Measurements from ENCODE around the gene DSTN.
A peak's percentile ranks its signal among the peaks of the same experiment; 100 is the strongest.

The DSTN gene

DNA sequence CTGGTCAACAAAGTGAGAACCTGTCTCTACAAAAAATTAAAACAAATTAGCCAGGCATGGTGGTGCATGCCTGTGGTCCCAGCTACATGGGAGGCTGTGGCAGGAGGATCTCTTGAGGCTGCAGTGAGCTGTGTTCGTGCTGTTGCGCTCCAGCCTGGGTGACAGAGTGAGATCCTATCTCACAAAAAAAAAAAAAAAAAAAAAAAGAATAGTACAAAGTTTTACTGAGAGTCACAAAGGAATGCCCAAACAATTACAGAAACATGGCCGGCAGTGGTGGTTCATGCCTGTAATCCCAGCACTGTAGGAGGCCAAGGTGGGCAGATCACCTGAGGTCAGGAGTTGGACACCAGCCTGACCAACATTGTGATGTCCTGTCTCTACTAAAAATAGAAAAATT, 14.8 kb upstream of the DSTN start:
- DNase-seq, result no peak

DNA sequence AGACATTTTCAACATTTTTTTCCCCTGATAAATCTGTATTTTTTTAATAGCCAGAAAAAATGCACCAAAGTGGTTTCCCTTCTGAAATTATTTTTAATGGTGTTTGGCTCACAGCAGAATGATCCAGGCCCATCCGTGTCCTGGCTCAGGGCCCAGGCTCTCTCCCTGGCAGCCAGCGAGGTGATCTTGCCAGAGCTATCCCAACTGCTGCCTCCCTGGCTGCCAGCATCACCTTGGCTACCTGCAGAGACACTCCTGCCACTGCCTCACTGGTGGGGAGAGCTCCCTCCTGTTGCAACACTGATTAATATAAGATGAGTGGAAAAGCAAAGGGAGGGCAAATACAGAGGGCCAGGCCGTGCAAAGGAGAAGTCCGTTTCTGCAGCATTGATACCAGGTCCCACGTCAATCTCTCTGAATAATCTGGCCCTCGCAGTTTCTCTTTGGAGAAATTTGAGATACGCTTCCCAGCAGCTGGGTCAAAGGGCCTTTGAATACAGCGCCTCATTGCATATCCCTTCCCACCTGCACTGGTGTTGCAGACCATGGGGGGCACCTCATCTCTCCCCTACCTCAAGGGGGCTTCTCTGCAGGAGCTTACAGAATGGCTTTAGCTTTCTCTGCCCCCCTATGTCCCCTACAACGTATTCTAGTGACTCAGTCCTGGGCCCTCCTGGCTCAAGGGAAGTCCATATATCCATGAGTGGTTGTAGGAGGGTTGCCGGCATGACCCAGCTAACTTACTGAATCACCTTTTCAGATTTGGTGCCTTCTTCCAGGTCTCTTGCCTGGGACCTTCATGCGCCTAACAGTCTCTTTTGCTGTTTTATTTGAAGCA, 12.8 kb upstream of the DSTN start:
- peak; percentile 84 for DNase-seq

DNA sequence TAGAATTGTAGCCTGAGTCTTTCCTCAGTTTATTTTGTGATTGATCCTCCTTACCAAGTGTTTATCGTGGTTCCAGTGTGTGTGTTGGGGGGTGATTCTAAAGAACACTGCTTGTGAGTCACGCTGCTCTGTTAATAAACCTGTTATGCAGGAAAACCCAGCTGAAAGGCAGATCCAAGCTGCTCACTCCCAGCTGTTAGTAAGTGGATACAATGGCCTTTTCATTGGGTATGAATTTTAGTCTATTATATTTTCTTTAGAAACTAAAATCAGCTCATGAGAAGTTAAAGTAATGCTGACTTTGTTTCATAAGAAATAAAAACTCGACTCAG, 12.2 kb upstream of the DSTN start:
- no peak for DNase-seq

DNA sequence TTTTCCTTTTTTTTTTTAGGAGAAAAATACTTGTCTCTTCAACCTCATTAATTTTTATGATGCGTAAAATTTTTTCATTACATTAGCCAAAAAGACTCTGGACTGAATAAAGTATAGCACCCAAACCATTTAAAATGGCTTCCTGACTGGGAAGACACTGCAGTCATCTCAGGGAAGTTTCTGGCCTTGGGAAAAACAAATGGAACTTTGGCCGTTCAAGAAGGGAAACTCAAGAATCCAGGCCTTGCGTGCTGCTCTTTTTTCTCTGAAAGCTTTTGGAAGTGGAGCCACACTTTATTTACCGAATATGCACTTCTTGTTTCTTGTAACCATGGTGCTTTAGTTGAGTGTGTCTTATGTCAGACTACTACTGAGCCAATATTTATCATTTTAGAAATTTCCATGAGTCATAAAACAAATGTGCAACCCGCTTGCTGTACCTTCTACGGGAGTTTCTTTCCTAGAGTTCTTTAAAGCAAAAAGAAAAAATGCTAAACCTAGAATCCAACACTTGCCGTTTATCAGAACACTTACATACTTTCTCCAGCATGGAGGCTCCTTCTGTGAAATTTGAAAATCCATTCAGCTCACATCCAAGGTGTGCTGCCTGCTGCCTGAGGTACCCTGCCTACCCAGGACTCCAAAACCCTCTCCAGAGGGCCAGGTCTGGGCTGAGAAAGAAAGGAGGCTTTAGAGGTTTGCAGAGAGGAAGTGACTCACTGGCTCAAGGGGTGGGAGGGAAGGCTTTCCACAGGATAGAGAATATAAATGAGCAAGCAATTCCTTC, 11.5 kb upstream of the DSTN start:
- DNase-seq, result peak; percentile 72

DNA sequence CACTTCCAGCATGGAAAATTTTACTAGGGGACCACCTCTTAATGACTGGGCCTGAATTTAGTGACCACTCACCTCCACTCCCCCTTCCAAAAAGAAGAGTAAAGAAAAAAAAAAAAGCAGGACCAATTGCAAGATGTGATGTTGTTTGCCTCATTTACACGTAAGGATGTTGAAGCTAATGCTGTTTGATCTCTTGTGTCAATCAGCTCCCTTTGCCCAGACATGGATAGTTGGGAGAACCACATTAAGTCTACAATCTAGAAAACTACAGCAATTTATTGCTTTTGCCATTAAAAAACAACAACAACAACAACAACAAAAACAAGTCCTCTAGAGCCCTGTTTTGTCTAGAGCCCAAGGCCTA, 11.0 kb upstream of the DSTN start:
- DNase-seq, result no peak

DNA sequence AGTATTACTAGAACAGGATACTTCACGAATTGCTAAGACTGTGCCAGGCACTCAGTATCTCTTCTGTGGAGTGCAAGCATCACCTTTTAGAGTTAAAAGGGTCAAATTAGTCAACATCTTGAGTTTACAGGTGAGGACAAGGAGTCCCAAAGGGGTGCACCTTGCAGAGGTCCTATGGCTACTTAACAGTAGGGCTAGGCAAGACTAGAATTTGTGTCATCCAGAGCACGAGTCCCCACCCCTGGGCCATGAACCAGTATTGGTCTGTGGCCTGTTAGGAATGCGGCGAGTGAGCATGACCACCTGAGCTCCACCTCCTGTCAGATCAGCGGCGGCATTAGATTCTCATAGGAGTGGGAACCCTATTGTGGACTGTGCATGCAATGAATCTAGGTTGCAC, 10.5 kb upstream of the DSTN start:
- DNase-seq, result no peak

DNA sequence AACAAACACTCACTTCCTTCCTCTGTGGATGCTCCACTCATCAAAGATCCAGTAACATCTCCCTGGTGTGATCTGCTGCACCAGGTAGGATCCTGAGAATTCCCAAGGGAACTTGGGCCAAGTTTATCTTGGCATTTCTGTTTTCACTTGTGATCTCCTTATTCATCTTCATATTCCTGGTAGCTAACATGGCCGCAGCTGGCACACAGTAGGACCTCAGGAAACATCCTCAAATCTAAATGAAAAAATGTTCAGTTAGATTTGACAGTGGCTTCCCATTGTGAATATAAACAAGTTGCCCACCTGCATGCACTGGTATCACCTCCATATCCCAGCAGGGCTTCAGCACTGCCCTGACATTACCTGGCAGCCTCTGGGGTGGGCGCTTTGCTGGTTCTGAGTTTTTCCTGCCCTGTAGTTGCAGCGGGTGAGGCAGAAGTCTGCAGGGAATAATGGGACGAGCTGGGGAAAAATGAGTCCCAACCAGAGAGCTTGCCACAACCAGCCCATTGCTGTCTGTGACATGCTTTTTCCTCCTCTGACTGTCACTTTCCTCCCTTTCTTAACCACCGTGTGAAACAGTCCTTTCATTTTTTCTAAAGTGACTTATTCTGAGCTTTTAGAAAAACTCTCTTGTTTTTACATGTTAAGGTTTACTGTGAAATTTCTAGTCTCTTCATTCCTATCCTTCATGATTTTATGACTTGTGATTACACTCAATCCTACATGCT, 9.4 kb upstream of the DSTN start:
- no peak for DNase-seq

DNA sequence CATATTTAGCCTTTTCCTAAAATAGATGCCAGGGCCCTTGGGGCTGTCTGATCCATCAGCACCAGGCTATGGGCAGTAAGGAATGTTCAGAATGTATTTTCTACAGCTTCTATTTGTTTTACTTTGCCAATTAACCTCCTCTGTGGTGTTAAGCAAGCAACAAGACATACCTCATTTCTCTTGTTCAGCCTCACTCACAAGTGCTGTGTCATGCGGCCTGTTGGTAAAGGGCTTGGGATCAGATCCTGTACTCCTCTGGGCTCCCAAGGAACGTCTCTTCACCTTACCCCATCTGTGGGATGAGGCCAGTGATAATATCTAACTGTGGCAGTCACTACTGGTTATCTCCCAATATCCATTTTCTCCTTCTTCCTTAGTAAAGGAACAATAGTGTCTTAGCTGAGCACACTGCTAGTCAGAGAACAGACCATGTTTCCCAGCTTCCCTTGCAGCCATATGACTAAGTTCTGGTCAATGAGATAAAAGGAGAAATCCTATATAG, 7.0 kb upstream of the DSTN start:
- DNase-seq, result no peak

DNA sequence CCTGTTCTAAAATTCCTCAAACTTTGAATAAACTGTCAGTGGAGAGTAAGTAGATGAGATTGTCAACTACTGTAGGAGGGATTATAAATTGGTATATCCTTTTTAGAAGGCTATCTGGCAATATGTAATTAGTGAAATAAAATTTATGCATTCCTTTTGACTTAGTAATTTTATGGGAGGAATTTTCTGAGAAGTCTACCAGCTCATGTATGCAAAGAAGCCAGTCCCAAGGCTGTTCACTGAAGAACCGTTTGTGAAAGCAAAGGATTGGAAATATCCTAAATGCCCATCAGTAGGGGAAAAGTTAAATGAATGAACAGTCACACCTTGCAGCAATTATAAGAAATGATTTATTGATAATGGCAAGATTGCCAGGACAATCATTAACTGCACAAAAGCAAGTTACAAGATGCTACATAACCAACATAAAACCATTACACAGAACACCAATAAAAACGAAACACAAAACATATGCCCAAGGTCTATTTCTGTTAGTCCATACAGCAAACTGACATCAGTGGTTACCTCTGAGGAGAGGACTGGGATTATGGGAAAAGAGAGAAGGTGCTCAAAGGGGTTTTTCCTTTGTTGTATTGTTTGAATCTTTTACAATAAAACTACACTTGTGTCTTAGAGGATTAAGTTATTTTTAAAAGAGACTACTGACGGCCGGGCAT, 4.6 kb upstream of the DSTN start:
- DNase-seq, result no peak

DNA sequence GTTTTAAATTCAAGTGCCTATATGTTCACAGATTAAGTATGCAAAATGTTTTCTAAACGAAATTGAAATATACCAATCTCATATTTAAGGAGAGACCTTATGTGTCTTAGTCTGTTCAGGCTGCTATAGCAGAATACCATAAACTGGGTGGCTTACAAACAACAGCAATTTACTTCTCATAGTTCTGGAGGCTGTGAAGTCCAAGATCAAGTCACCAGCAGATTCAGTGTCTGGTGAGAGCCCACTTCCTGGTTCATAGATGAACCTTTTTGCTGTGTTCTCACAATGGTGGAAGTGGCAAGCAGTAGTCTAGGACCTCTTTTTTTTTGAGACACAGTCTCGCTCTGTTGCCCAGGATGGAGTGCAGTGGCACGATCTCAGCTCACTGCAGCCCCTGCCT, 3.5 kb upstream of the DSTN start:
- no peak for DNase-seq

DNA sequence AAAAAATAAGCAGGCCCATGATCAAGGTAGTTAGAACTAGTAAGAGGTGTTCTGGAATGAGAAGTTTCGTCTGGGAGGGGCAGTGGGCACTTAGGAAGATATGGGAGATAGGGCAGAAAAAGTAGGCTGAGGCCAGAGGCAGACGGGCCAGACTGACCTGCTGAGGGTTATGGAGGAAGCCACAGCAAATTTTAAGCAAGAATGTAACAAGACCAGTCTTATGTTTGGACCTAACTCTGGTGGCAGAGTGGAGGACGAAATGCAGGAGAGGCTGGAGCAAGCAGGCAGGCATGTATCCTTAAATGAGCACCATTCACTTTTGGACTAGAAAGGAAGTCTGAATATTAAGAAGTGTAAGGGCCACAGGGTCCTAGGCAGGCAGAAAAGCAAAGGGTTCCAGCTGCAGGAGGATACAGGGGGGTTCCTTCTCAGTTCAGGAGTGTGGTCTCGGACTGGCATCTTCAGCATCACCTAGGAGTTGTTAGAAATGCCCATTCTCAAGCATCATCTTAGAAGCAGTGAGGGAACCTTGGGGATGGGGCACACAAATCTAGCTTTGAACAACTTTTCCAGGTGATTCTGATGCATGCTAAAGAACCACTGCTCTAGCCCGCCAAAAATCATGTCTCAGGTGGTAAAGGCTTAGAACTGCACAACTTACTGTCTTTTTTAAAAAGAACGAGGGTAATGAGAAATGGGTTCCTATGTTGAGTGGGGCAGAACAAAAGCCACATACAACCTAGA, 1.7 kb upstream of the DSTN start:
- DNase-seq, result no peak

DNA sequence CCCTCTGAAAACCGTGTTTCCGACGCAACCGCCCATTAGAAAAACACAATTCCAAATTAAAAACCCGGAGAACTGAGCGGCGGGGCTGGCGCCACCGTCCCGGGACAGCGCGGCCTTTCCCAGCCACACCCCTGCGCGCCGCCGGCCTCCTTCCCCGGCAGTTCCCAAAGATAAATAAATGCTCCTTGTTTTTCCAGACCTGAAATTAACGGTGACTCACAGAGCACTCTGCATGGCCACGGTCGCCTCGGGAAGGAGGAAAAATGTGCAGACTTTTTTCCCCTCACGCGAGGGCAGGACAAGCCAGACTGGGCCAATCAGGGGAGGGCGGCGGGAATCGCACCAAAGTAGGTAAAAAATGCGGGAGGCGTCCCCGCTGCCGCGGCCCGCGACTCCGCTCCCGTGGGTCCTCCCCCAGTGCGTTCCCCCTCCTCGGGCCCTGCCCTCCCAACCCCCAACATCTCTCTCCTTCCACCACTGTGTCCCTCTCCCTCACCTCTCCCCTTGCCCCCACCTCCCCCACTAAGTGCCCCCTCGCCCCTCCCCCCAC, 828 bp upstream of the DSTN start:
- peak; percentile 86 for DNase-seq

DNA sequence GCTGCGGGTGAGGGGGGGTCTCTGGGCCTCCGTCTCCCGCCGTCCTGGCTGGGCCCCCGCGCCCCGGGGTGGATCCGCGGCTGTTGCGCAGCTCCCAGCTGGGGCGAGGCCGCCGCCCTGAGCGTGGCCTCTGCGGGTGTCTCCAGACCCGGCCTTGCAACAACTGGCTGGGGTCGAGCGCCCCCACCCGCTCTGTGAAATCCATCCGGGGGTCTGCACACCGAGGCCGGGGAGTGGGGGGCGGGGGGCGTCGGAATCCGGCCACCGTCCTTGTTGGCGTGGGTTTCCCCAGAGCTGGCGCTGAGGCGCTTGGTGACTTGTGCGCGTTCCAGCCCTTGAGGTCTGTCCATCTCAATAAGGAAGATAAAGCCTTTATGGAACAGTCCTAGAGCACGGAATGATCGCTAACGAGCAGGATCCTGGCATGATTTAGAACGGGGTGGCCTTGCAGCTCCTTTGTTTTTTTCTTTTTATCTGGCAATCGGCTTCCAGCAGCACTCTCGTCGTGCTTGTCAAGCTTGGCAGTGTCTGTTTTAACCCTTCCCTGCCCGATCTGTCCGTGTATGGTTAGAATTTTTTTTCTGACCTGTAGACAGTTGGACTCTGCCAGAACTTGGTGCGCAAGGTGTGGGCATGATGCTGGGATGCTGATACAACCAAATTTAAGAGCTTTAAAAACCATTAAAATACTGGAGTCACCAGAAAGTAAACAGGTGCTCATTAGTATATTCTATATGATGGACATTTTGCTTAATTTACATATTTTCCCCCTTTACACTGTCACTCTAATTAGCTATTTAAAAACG, 675 bp downstream of the DSTN start:
- peak; percentile 83 for DNase-seq

DNA sequence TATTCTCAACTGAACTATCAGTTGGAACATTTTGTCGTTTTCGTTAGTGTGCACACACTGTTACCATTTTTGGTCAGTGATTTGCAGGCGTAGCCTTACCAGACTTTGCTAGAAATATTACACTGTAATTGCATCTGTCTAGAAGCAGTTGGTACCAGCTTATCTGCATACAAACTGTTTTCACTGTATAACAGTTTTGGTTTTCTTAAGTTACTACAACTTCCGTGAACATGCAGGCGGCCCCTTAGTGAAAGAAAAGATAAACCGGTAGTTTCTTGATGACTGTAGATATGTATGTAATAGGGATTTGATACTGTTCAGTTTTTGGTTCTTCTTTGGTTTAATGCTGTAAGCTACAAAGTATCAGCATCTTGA, 1.3 kb downstream of the DSTN start:
- no peak for DNase-seq

DNA sequence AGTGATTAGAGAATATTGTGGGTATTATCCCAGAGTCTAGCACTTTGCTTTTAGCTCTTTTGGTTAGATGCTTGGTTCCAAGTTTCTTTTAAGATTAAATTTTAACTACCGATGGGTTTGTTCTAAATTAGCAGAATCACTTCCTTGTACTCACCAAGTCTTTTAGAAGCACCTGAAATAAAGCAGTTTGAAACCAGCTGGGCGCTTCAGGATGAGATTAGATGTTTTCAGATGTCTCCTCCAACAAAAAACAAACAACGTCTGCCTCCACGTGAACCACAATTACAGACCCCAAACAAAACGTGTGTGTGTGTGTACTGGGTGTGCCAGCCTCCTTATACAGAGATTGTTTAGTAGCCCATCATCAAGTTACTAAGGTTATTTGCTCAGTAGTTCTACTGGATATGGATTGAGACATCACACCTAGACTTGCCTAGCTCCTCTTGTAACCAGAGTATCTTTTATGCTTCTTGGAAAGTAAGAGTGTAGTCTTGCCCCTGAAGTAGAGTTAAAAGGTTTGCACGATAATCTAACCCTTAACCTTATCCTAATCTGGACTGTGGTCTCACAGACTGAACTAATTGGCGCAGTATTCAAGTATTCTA, 2.3 kb downstream of the DSTN start:
- DNase-seq, result no peak

DNA sequence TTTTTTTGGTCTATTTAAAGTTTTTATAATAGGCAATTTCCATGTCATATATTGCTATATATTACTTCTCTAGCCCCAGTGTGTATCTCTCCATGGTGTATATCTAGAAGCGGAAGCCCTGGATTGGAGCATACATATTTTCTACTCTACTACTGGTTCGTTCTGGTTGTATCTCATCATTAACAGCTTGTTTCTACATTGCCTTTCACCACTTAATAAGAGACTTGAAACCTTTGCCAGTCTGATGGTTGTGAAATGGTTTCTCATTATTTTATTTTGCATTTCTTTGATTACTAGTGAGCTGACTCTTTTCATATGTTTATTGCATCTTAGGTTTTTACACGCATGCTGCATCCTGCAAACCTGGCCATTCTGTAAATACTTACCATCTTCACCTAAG, 3.6 kb downstream of the DSTN start:
- no peak for DNase-seq

DNA sequence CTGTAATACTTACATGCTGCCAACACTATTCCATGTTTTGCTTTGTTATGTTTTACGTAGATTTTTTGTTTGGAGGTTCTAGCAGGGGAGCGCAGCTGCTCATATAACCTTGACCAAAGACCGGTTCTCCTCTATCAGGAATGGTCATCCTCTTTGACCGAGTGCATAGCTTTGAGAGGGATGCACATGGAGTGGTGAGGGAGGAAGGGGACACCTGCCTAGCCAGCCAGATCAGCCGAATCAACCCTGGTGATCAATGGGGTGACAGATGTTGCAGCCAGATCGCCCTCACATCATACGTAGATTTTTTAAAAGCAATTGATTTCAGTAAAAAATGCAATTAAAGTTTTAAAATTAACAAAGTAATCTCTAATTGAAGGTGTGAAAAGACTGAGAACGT, 6.3 kb downstream of the DSTN start:
- no peak for DNase-seq

DNA sequence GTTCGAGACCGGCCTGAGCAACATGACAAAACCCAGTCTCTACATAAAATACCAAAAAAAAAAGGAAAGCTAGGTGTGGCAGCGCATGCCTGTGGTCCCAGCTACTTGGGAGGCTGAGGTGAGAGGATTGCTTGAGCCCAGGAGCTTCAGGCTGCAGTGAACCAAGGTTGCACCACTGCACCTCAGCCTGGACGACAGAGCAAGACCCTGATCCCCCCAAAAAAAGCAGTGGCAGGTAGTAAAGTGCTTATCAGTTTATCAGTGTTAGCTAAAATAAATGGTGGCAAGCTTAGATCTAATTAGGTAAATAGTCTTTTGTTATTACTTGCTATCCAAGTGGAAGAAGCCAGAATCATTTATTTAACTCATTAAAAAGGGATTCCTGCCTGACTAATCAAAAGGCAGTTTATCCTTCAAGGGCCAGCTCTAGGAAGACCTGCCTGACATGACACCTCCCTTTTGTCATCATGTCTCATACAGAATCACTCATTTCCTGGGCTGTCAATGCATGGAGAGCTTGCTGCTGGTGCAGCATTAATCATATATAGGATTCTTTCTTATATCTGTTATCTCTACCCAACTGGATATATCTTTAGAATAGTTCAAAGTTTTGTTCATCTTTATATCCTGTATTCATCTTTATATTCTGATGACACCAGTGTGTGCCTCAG, 9.6 kb downstream of the DSTN start:
- no peak for DNase-seq

DNA sequence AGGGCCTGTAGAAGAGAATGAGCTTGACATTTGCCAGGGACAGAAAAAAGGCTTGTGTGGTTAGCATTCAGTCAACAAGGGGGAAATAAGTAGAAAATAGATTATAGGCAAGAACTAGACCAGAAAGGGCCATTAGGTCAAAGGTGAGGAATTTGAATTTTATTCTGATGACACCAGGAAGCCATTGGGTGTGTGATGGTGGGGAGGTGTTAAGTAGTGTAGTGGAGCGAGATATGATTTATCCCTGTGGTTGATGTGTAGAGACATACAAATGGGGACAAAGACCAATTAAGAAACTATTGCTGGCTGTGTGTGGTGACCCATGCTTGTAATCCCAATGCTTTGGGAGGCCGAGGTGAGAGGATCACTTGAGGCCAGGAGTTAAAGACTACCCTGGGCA, 11.0 kb downstream of the DSTN start:
- no peak for DNase-seq

DNA sequence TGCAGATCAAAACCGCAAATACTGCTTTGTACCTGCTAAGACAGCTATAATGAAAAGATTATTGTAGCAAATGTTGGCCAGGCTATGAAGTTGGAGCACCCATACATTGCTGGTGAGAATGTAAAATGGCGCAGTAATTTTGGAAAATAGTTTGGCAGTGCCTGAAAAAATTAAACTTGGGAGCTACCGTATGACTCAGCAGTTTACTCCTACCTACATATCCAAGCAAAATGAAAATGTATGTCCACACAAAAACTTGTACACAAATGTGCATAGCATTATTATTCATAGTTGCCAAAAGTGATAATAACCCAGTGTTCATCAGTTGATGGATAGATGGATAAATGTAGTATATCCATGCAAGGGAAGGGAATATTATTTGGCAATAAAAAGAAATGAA, 13.3 kb downstream of the DSTN start:
- DNase-seq, result no peak
